ENCODE data around the gene AGAP1. TPM values are rescaled to one million over a fixed set of nuclear protein-coding genes. Genes with fewer than 3 reads are reported as not detected.

The AGAP1 gene
- total RNA-seq, 2 experiments from 2014 or later = 2.4 to 4.5 TPM

DNA sequence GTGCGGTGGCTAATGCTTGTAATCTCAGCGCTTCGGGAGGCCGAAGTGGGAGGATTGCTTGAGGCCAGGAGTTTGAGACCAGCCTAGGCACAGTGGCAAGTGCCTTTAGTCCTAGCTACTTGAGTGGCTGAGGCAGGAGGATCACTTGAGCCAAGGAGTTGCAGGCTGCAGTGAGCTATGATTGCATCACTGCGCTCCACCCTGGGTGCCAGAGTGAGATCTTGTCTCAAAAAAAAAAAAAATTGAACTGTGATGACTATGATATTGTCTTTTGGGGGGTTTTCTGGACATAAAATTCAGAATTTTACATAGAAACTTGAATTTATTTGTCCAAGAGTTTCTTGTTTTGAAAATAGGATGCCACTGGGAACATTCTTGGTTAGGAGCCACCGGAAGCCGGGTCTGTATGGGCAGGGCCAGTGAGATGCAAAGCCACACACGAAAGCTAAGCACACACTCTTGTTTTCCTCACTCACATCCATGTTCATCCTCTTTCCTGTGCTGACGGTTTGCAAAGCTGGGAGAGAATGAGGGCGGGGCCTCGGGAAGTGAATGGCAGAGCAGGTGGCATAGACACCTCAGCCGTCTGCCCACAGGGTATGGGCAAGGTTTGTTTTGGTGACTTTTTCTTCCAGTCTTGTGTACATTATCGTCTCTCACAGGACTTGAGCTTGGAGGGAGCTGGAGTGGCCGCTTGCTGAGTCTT is 12.6 kb downstream of the AGAP1 start:
- Mint-ChIP-seq H3K4me3 (no peak overlapping the region), H3K9me3 (peaks cover 3% of the 10 kb centered on the region), H3K27me3 (peaks cover 28% of the 10 kb centered on the region), H3K4me1 (peaks cover 7% of the 10 kb centered on the region), H3K27ac (no peak overlapping the region), H3K36me3 (no peaks in the 10 kb centered on the region)
- POLR2A ChIA-PET = no interaction called here
- ATAC-seq (ENCODE audit: low read depth) = no peak
- no peak for DNase-seq

DNA sequence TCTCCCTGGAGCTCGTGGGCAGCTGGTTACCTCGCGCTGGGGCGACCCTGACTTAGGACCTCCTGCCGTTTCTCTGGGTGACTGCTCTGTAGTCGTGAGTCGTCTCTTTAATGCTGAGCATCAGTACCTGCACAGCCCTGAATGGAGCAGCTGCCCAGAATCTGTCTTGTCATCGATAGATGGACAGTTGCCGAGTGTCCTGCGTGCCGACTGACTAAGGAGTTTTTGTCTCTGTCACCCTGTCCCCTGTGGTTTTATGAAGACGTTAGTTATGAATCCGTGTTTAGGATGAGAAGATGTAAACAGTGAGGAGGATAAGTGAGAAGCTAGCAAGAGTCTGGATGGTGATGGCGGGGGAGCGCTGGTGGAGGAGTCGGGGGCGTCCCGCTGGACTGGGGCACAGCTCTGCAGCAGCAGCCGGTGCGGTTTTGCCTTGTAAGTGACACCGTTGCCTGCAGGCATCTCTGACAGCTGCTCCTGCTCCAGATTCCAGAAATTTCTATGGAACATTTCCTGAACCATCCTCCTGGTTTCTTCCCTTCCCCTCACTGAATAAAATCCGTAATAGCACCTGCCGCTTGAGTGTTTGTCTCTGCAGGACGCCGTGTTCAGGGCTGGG is 13.3 kb downstream of the AGAP1 start:
- Mint-ChIP-seq H3K4me1 (peaks cover under 1% of the 10 kb centered on the region), H3K9me3 (peaks cover 3% of the 10 kb centered on the region), H3K4me3 (no peak overlapping the region), H3K36me3 (no peaks in the 10 kb centered on the region), H3K27me3 (peaks cover 21% of the 10 kb centered on the region), H3K27ac (no peak overlapping the region)
- no peak for ATAC-seq (ENCODE audit: low read depth)
- POLR2A ChIA-PET = no interaction called here
- DNase-seq = no peak

DNA sequence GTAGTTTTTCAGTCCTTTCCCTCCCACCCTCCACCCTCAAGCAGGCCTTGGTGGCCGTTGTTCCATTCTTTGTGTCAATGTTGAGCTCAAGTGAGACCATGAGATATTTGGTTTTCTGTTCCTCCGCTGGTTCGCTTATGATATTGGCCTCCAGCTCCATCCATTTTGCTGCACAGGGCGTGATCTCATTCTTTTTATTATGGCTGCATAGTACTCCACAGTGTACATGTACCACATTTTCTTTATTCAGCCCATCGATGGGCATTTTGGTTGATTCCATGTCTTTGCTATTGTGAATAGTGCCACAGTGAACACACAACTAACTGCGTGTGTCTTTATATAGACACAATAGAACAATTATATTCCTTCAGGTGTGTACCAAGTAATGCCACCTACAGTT is 14.1 kb downstream of the AGAP1 start:
- Mint-ChIP-seq H3K4me3 (no peak overlapping the region), H3K27me3 (peaks cover 13% of the 10 kb centered on the region), H3K9me3 (peaks cover 3% of the 10 kb centered on the region), H3K27ac (no peak overlapping the region), H3K36me3 (no peaks in the 10 kb centered on the region), H3K4me1 (no peaks in the 10 kb centered on the region)
- POLR2A ChIA-PET = no interaction called here
- DNase-seq (no peak), ATAC-seq (ENCODE audit: low read depth) (no peak)

DNA sequence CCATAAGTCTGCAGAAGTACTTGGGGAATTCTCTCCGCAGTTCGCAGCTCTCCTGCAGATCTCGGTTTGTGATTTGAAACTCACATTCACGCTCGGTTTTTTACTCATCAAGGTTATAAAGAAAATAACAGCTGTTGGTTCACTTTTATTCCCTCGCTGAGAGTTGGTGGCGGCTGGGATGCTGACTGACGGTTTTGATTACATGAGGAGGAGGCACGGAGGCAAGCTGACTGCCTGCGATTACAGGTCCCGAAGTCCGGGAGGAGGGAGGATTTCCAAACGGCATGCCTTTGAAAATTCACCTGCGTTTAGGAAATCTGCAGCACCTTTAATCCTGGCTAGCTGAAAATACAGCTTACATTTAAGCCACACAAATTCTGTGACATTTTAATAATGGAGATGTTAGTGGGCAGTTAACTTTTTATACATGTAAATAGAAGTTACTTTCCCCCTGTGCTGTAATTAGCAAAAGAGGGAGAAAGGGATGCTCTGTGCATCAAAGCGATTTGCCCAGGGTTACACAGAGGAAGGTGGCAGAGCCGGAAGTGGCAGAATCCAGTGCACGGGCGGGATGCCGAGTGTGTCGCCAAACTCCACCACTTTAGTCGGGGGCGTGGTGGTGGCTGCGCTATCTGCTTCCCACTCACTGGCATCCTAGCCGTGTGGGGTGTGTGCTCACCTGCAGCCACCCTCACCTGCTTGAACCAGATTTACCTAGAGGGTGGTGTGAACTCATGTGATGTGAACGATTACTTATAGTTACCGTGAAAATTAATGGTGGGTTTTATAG is 14.7 kb downstream of the AGAP1 start:
- peaks cover 3% of the 10 kb centered on the region for H3K9me3 Mint-ChIP-seq
- ATAC-seq (ENCODE audit: low read depth) = no peak
- H3K27me3 Mint-ChIP-seq = peaks cover 8% of the 10 kb centered on the region
- POLR2A ChIA-PET = no interaction called here
- no peaks in the 10 kb centered on the region for H3K36me3 Mint-ChIP-seq
- H3K4me1 Mint-ChIP-seq = no peaks in the 10 kb centered on the region
- H3K27ac Mint-ChIP-seq = no peak overlapping the region
- H3K4me3 Mint-ChIP-seq = no peak overlapping the region
- no peak for DNase-seq

DNA sequence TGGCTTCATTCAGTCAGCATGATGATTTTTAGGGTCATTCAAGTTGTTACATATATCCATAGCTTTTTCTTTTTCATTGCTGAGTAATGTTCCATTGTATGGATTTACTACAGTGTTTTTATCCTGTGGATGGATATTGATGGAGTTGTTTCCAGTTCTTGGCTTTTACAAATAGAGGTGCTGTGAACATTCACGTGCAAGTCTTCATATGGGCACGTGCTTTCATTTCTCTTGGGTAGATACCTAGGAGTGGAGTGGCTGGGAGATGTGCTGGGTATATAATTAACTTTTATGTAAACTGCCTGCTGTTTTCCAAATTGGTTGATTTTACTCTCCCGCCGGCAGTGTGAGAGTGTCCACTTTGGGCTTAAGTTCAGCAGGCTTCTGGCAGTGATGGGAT is 16.5 kb downstream of the AGAP1 start:
- DNase-seq (no peak), ATAC-seq (ENCODE audit: low read depth) (no peak)
- peaks cover 2% of the 10 kb centered on the region for H3K27me3 Mint-ChIP-seq
- no peaks in the 10 kb centered on the region for H3K4me1 Mint-ChIP-seq
- POLR2A ChIA-PET = no interaction called here
- peaks cover 5% of the 10 kb centered on the region for H3K9me3 Mint-ChIP-seq
- H3K27ac Mint-ChIP-seq = no peak overlapping the region
- no peak overlapping the region for H3K4me3 Mint-ChIP-seq
- H3K36me3 Mint-ChIP-seq = no peaks in the 10 kb centered on the region

DNA sequence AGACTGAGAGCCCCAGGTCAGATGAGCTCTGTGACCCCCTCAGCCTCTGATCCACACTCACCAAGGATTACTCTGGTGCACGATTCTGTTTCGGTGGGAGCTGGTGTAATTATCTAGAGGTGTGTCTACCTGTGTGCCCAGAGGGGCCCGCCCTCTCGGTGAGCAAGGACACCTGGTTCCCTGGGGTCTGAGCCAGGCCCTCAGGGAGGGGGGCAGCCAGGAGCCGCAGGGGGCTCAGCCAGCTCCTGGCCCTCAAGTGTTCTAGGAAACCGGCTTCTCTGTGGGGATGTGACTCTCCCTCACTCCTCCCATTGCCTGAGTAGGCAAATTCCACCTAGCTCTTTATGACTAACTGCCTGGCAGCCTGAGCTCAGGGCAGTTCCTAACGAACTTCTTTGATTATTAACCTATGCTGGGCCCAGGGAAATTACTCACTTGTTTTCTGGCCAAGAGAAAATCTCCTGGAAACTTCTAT is 17.4 kb downstream of the AGAP1 start:
- POLR2A ChIA-PET = no interaction called here
- H3K27me3 Mint-ChIP-seq = no peaks in the 10 kb centered on the region
- ATAC-seq (ENCODE audit: low read depth) = no peak

DNA sequence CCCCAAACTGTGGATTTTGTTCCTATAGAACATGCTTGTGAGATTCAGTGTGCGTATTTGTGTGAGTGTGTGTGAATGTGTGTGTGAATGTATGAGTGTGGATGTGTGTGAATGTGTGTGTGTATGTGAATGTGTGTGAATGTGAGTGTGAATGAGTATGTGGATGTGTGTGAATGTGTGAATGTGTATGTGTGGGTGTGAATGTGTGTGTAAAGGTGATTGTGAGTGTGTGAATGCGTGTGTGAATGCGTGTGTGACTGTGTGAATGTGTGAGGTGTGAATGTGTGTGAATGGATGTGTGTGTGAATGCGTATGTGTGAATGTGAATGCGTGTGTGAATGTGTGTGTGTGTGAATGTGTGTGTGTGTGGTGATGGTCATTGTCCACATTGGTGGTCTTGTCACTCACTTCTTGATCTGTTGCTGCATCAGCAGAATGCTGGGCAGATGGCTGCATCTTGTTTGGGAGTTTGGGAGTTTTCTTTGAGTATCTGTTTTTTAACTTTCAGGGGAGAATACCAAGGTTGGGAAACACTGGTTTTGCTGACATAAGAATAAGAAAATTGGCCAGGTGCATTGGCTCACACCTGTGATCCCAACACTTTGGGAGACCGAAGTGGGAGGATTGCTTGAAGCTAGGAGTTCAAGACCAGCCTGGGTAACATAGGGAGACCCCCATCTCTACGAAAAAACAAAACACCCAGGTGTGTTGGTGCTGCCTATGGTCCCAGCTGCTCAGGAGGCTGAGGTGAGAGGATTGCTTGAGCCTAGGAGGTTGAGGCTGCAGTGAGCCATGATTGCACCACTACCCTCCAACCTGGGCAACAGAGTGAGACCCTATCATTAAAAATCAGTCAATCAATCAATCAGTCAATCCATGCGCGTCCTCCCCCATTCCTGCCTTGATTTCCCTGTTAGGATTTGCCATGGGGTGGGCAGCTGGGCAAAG is 18.2 kb downstream of the AGAP1 start:
- Mint-ChIP-seq H3K4me1 (no peaks in the 10 kb centered on the region), H3K4me3 (no peak overlapping the region), H3K27ac (no peak overlapping the region), H3K27me3 (no peaks in the 10 kb centered on the region), H3K36me3 (no peaks in the 10 kb centered on the region), H3K9me3 (peaks cover 5% of the 10 kb centered on the region)
- POLR2A ChIA-PET = no interaction called here
- ATAC-seq (ENCODE audit: low read depth) (no peak), DNase-seq (no peak)

More for the DNA sequence above, 17.4 kb downstream of the AGAP1 start:
- Mint-ChIP-seq H3K4me1 (no peaks in the 10 kb centered on the region), H3K4me3 (no peak overlapping the region), H3K36me3 (no peaks in the 10 kb centered on the region), H3K27ac (no peak overlapping the region), H3K9me3 (peaks cover 5% of the 10 kb centered on the region)
- DNase-seq = no peak

DNA sequence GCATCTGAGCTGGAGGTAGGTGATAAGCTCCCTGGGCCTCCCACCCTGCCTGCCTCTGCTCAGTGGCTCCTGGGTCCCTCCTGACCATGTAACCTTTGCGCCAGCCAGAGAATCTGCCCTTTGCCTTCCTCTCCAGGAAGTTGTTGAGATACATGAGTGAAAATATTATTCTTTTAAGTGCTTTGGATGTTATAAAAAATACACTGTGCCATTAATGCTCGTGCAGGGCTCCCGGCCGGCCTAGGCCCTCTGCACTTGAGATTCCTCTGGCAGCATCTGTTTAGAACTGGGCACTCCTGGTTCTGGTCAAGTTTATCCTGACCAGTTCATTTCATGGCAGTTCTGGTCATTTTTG is 18.8 kb downstream of the AGAP1 start:
- no peak for ATAC-seq (ENCODE audit: low read depth)
- no peak overlapping the region for H3K4me3 Mint-ChIP-seq
- no peak overlapping the region for H3K27ac Mint-ChIP-seq
- H3K9me3 Mint-ChIP-seq = peaks cover 5% of the 10 kb centered on the region
- no peak for DNase-seq
- H3K27me3 Mint-ChIP-seq = no peaks in the 10 kb centered on the region
- no peaks in the 10 kb centered on the region for H3K4me1 Mint-ChIP-seq
- H3K36me3 Mint-ChIP-seq = no peaks in the 10 kb centered on the region
- POLR2A ChIA-PET = no interaction called here

DNA sequence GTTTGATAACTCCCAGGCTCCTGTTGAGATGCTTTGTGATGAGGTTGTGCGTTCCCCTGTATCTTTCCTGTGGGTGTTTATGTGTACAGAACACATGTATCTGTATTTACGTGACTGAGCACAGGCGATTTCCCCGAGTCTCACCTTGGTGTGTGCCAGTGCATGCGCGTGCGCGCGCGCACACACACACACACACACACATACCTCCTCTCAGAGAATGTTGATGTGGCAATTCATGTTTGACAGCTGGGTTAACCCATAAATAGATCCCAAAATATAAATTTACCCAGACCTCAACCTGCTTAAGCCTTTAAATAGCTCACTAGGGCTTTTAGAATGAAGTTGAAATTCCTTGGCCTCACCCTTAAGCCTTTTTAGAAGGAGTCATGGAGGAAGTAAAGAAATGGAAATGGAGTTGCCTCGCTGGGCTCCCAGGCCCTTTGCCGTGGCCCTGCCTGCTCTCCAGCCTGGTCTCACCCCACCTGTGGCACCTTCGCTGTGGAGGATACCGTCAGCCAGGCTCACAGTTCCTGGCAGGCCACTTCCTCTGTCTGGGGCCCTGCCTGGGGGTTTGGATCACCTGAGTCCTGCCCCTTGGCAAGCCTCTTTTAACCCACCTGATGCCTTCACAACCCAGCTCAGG is 20.3 kb downstream of the AGAP1 start:
- DNase-seq (no peak), ATAC-seq (ENCODE audit: low read depth) (no peak)
- H3K36me3 Mint-ChIP-seq = no peaks in the 10 kb centered on the region
- POLR2A ChIA-PET = no interaction called here
- H3K9me3 Mint-ChIP-seq = peaks cover 5% of the 10 kb centered on the region
- H3K4me3 Mint-ChIP-seq = no peak overlapping the region
- H3K27me3 Mint-ChIP-seq = no peaks in the 10 kb centered on the region
- H3K4me1 Mint-ChIP-seq = no peaks in the 10 kb centered on the region
- H3K27ac Mint-ChIP-seq = no peak overlapping the region

DNA sequence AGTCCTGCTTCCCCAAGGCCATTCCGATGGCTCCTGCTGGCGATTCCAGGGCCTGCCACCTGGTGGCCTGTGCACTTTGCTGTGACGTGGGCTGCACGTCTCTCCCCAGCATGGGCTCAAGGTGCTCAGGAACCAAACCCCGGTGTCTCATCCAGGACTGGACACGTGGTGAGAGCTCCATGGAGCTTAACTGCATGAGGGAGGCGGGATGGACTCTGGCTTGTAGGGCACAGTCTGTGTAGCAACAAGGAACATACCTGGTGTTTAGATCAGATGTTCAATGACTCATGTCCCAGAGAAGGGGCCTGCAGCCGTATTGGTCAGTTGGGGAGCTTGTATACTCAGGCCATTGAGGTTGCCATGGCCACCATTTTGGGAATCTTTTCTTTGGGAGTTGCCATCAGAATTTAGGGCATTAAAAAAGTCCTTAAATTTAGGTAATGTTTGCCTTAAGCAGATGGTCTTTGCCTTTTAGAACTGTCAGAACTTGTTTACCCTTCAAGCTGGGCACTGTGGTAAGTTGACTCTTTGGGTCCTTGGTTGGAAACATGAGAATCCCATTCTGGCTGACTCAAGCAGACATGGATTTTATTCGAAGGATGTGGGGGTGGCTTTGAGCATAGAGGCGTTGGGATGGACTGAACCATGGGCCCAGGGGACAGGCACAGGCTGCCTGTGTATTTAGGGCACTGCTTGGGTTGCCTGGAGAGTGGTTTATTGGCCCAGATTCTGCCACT is 21.0 kb downstream of the AGAP1 start:
- peaks cover 5% of the 10 kb centered on the region for H3K9me3 Mint-ChIP-seq
- no peaks in the 10 kb centered on the region for H3K36me3 Mint-ChIP-seq
- POLR2A ChIA-PET = no interaction called here
- DNase-seq = no peak
- H3K4me1 Mint-ChIP-seq = no peaks in the 10 kb centered on the region
- no peak overlapping the region for H3K27ac Mint-ChIP-seq
- no peak for ATAC-seq (ENCODE audit: low read depth)
- no peak overlapping the region for H3K4me3 Mint-ChIP-seq
- H3K27me3 Mint-ChIP-seq = no peaks in the 10 kb centered on the region

DNA sequence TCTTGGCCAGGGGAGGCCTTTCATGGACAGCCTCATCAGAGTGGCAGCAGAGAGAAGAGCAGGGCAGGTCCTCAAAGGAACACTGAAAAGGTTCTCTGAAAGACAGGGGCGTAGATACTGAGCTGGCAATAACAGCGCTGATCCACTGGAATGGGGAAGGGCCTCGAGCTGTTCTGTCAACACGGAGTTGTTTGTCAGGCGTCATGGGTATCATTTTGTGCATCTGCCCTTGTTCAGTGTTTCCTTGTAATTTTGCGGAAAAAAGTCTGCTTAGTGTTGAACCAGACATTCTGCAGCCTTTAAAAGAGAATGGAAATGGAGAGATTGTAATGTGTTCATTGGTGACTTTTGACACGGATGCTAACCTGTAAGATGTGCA is 21.5 kb downstream of the AGAP1 start:
- Mint-ChIP-seq H3K4me1 (no peaks in the 10 kb centered on the region), H3K27ac (no peak overlapping the region), H3K36me3 (no peaks in the 10 kb centered on the region), H3K9me3 (peaks cover 2% of the 10 kb centered on the region), H3K4me3 (no peak overlapping the region), H3K27me3 (no peaks in the 10 kb centered on the region)
- DNase-seq (no peak), ATAC-seq (ENCODE audit: low read depth) (no peak)
- POLR2A ChIA-PET = no interaction called here

DNA sequence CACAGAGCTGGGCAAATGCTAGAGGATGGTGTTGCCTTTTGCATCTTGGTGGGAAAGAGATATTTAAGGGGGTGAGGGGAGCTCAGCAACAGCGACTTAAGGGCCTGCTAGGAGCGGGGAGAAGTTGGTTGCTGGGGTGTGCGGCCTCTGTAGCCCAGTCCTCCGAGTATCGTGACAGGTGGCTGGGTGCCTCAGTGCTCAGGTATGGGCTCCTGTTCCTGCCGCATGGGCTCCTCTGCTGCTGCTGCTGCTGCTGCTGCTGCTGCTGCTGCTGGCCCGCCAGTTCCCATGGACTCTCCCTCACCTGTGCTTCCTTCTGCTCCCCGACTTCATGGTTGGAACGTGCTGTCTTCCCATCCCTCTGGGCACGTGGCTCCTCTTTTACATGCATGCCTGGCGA is 22.0 kb downstream of the AGAP1 start:
- ATAC-seq (ENCODE audit: low read depth) (no peak), DNase-seq (no peak)
- no peak overlapping the region for H3K4me3 Mint-ChIP-seq
- H3K9me3 Mint-ChIP-seq = peaks cover 2% of the 10 kb centered on the region
- no peak overlapping the region for H3K27ac Mint-ChIP-seq
- H3K4me1 Mint-ChIP-seq = no peaks in the 10 kb centered on the region
- no peaks in the 10 kb centered on the region for H3K36me3 Mint-ChIP-seq
- no peaks in the 10 kb centered on the region for H3K27me3 Mint-ChIP-seq
- POLR2A ChIA-PET = no interaction called here
